OCI-LY7 (cell line): Measurements from ENCODE around the gene SMG9. TPM values are rescaled to one million over a fixed set of nuclear protein-coding genes. Genes with fewer than 3 reads are reported as not detected.

Experiments
- BruUV-seq: library from RNA; stranded (reverse); fragments of 400-500 nt; replicated peaks from 2 replicates; lab custom pipeline; 2021; lab: Mats Ljungman, UMichigan
- CTCF ChIA-PET: fragments of 300-600 bp; sonication (Branson Sonifier 250); formaldehyde crosslinking; loops from one replicate; lab custom pipeline; 2022; ENCODE audit warnings: antibody characterized with exemption; ENCODE audit not compliant: unreplicated experiment; lab: Charles Lee
- POLR2A ChIA-PET: fragments of 300-600 bp; sonication (Branson Sonifier 250); formaldehyde crosslinking; loops from one replicate; lab custom pipeline; 2022; ENCODE audit warnings: antibody characterized with exemption; lab: Charles Lee
- DNase-seq: peaks from one replicate; pipeline ENCODE4 v3.0.0-alpha.2; 2015; ENCODE audit warnings: low spot score
- H2AFZ ChIP-seq: fragments of 200-600 bp; sonication (generic), shearing (Covaris generic); 2 replicates; pipeline ENCODE4 v1.6.1; 2014; ENCODE audit warnings: mild to moderate bottlenecking, antibody characterized with exemption, low read length, moderate library complexity
- H3K27ac ChIP-seq: fragments of 200-600 bp; sonication (generic); 2 replicates; pipeline ENCODE4 v1.5.1; 2014; ENCODE audit warnings: mixed run types, low read depth, mild to moderate bottlenecking, moderate library complexity, low read length, inconsistent platforms; ENCODE audit not compliant: poor library complexity, severe bottlenecking
- H3K36me3 ChIP-seq: fragments of 200-600 bp; sonication (generic); 2 replicates; pipeline ENCODE4 v1.6.1; 2014; ENCODE audit warnings: mild to moderate bottlenecking, antibody characterized with exemption, low read length, moderate library complexity, mixed read lengths; ENCODE audit not compliant: insufficient read depth
- H3K4me1 ChIP-seq: fragments of 200-600 bp; sonication (generic); 2 replicates; pipeline ENCODE4 v1.5.1; 2014; ENCODE audit warnings: mild to moderate bottlenecking, low read length; ENCODE audit not compliant: insufficient read depth, poor library complexity, severe bottlenecking
- H3K4me2 ChIP-seq: fragments of 200-600 bp; sonication (generic); 2 replicates; pipeline ENCODE4 v1.6.1; 2014; ENCODE audit warnings: mild to moderate bottlenecking, low read length
- H3K4me3 ChIP-seq: fragments of 200-600 bp; sonication (generic); 2 replicates; pipeline ENCODE4 v1.5.1; 2014; ENCODE audit warnings: mild to moderate bottlenecking, low read depth, low read length; ENCODE audit not compliant: poor library complexity, severe bottlenecking
- H3K79me2 ChIP-seq: fragments of 200-600 bp; sonication (generic); 2 replicates; pipeline ENCODE4 v1.6.1; 2016; ENCODE audit warnings: low read depth, mild to moderate bottlenecking, low read length, moderate library complexity, mixed read lengths; ENCODE audit not compliant: insufficient read depth
- H3K9me2 ChIP-seq: fragments of 200-600 bp; sonication (generic); 2 replicates; pipeline ENCODE4 v1.6.1; 2016; ENCODE audit warnings: mild to moderate bottlenecking, low read length, mixed read lengths; ENCODE audit not compliant: insufficient read depth
- H3K9me3 ChIP-seq: fragments of 200-600 bp; sonication (generic); 2 replicates; pipeline ENCODE4 v1.6.1; 2014; ENCODE audit warnings: mild to moderate bottlenecking, mixed run types, low read length, mixed read lengths
- H4K20me1 ChIP-seq: fragments of 200-600 bp; sonication (generic); 2 replicates; pipeline ENCODE4 v1.6.1; 2014; ENCODE audit warnings: mild to moderate bottlenecking, antibody characterized with exemption, low read length, moderate library complexity, mixed read lengths; ENCODE audit not compliant: insufficient read depth
- CTCF ChIP-seq: fragments of 200-600 bp; sonication (generic); conservative IDR thresholded peaks from 2 replicates; pipeline ENCODE4 v1.5.1; 2014; ENCODE audit warnings: mild to moderate bottlenecking, antibody characterized with exemption, low read length, moderate library complexity, mixed read lengths
- EZH2phosphoT487 ChIP-seq: fragments of 200-600 bp; sonication (generic); IDR thresholded peaks from 2 replicates; pipeline ENCODE4 v1.6.1; 2018; ENCODE audit warnings: low read depth, borderline replicate concordance, mild to moderate bottlenecking, mixed run types, antibody characterized with exemption, low read length, moderate library complexity, mixed read lengths
- intact Hi-C: fragments of 100-400 bp; cut with micrococcal nuclease; formaldehyde crosslinking; loops from one replicate; pipeline ENCODE4 v1.10.0; 2022; ENCODE audit not compliant: unreplicated experiment
- total RNA-seq, 2 experiments: library from RNA; depleted of rRNA in 1 of 2; stranded (reverse); fragments of >200 nt in 1 of 2; shearing (Covaris generic) in 1 of 2; gene quantifications; 2 replicates each; pipeline ENCODE4 v1.2.3, GENCODE V29; 2014 to 2022

The SMG9 gene
- total RNA-seq, 2 experiments from 2014 or later: 65.6 to 75.5 TPM

GRCh38 chr19:43739439-43740235 lies 15.1 kb downstream of the SMG9 start:
- H3K4me3 ChIP-seq: no peak overlapping the region
- no peak overlapping the region for H3K27ac ChIP-seq
- ChIA-PET POLR2A (interaction anchor here (0.6 kb wide), 1 partner anchor 211 kb away, joined by 5 read pairs; no protein-coding TSS in a partner anchor), CTCF (interaction anchor here (0.5 kb wide), 1 partner anchor 1367 kb away, joined by 4 read pairs; no protein-coding TSS in a partner anchor)
- peaks cover 1% of the 10 kb centered on the region for H3K4me1 ChIP-seq
- H3K79me2 ChIP-seq: no peaks in the 10 kb centered on the region
- peaks cover 96% of the 10 kb centered on the region for H3K36me3 ChIP-seq
- intact Hi-C loops: no loop called here
- no peak for DNase-seq
- no peaks in the 10 kb centered on the region for H4K20me1 ChIP-seq
- TF ChIP-seq EZH2phosphoT487: no peak
- no peak for TF ChIP-seq CTCF
- no peak overlapping the region for H3K4me2 ChIP-seq
- H3K9me3 ChIP-seq: no peaks in the 10 kb centered on the region
- no TSS peak for BruUV-seq
- H2AFZ ChIP-seq: no peak overlapping the region
- H3K9me2 ChIP-seq: no peaks in the 10 kb centered on the region

- intact Hi-C loops: no loop called here
- no peaks in the 10 kb centered on the region for H3K79me2 ChIP-seq
- no peak overlapping the region for H3K4me2 ChIP-seq
- POLR2A ChIA-PET: no interaction called here
- no peak overlapping the region for H3K27ac ChIP-seq
- H3K4me3 ChIP-seq: no peak overlapping the region
- peaks cover 96% of the 10 kb centered on the region for H3K36me3 ChIP-seq
- no peaks in the 10 kb centered on the region for H3K9me3 ChIP-seq
- H2AFZ ChIP-seq: no peak overlapping the region
- no peak for DNase-seq
- CTCF ChIA-PET: interaction anchor here (0.5 kb wide), 1 partner anchor 46 kb away, joined by 5 read pairs; no protein-coding TSS in a partner anchor
- no TSS peak for BruUV-seq
- H3K4me1 ChIP-seq: no peaks in the 10 kb centered on the region
- no peaks in the 10 kb centered on the region for H4K20me1 ChIP-seq
- TF ChIP-seq CTCF: no peak
- TF ChIP-seq EZH2phosphoT487: no peak
- H3K9me2 ChIP-seq: no peaks in the 10 kb centered on the region
These were observed 16.0 kb downstream of the SMG9 start for GRCh38 chr19:43738780-43739211.

- TF ChIP-seq EZH2phosphoT487 (no peak), CTCF (no peak)
- H4K20me1 ChIP-seq: no peaks in the 10 kb centered on the region
- H3K36me3 ChIP-seq: peaks cover 96% of the 10 kb centered on the region
- H3K9me2 ChIP-seq: no peaks in the 10 kb centered on the region
- ChIA-PET CTCF (no interaction called here), POLR2A (no interaction called here)
- no peaks in the 10 kb centered on the region for H3K79me2 ChIP-seq
- no peak overlapping the region for H3K27ac ChIP-seq
- H2AFZ ChIP-seq: no peak overlapping the region
- H3K9me3 ChIP-seq: no peaks in the 10 kb centered on the region
- no peak overlapping the region for H3K4me2 ChIP-seq
- BruUV-seq: TSS peak; percentile 46
- H3K4me3 ChIP-seq: no peak overlapping the region
- no peak for DNase-seq
- no peaks in the 10 kb centered on the region for H3K4me1 ChIP-seq
- intact Hi-C loops: no loop called here
These were observed 18.8 kb downstream of the SMG9 start for GRCh38 chr19:43735957-43736356.
